ENCODE data around the gene EOGT.

The EOGT gene

GRCh38 chr3:68963376-68963775, 50.1 kb downstream of the EOGT start:
- DNase-seq (ENCODE audit: low read depth in 2 of 2) = no peak

GRCh38 chr3:68958932-68959331, 54.6 kb downstream of the EOGT start:
- DNase-seq (ENCODE audit: low read depth in 2 of 2) = no peak

GRCh38 chr3:68957895-68958294, 55.6 kb downstream of the EOGT start:
- DNase-seq (ENCODE audit: low read depth in 2 of 2) = no peak

- no peak for DNase-seq (ENCODE audit: low read depth in 2 of 2)
Observed at GRCh38 chr3:68953816-68954444, 59.6 kb downstream of the EOGT start.

GRCh38 chr3:68945225-68945624, 68.3 kb downstream of the EOGT start:
- no peak for DNase-seq (ENCODE audit: low read depth in 2 of 2)

- no peak for DNase-seq (ENCODE audit: low read depth in 2 of 2)
Observed at GRCh38 chr3:68943753-68944500, 69.6 kb downstream of the EOGT start.

GRCh38 chr3:68941055-68941454, 72.4 kb downstream of the EOGT start:
- no peak for DNase-seq (ENCODE audit: low read depth in 2 of 2)

- no peak for DNase-seq (ENCODE audit: low read depth in 2 of 2)
Observed at GRCh38 chr3:68936856-68937255, 76.6 kb downstream of the EOGT start.

GRCh38 chr3:68935778-68936177, 77.7 kb downstream of the EOGT start:
- DNase-seq (ENCODE audit: low read depth in 2 of 2) = no peak

GRCh38 chr3:68931406-68932149, 81.9 kb downstream of the EOGT start:
- DNase-seq (ENCODE audit: low read depth in 2 of 2) = no peak
